Gastroesophageal sphincter (tissue), 4 donors: ENCODE data around the gene OR4D2. TPM values are rescaled to one million over a fixed set of nuclear protein-coding genes. Genes with fewer than 3 reads are reported as not detected.
"Not testable (repeated sequence)": the region's sequence is repeated elsewhere in the genome, so short reads cannot be mapped to it uniquely, and the experiment has no call there.

Experiments used
- ATAC-seq: fragments of 150-250 bp; one replicate; pipeline ENCODE4 v1.9.1; 2016; ENCODE audit warnings: mild to moderate bottlenecking, moderate library complexity
- H3K27ac ChIP-seq, 4 donors: fragments of 200-600 bp; sonication (generic) in 3 of 4; 1 replicate in 3 of 4; 2 replicates in 1 of 4; pipeline ENCODE4 v1.5.1; 2016 to 2019
- H3K27me3 ChIP-seq: fragments of 200-600 bp; sonication (generic); one replicate; pipeline ENCODE4 v1.5.1; 2019
- H3K36me3 ChIP-seq, 2 donors: fragments of 200-600 bp; sonication (generic); one replicate each; pipeline ENCODE4 v1.5.1; 2019; ENCODE audit warnings: control low read depth in 1 of 2
- H3K4me1 ChIP-seq, 3 donors: fragments of 200-600 bp; sonication (generic); 1 replicate in 2 of 3; 2 replicates in 1 of 3; pipeline ENCODE4 v1.5.1; 2016 to 2019; ENCODE audit warnings: control low read depth in 2 of 3
- H3K4me3 ChIP-seq, 2 donors: fragments of 200-600 bp; sonication (generic); one replicate each; pipeline ENCODE4 v1.5.1; 2019; ENCODE audit warnings: mild to moderate bottlenecking in 1 of 2, moderate library complexity in 1 of 2
- H3K9me3 ChIP-seq, 3 donors: fragments of 200-600 bp; sonication (generic); one replicate each; pipeline ENCODE4 v1.5.1; 2017 to 2019; ENCODE audit warnings: control low read depth in 2 of 3
- CTCF ChIP-seq, 4 experiments: fragments of 200-600 bp in 2 of 4; fragments of 450-650 bp in 2 of 4; sonication (generic) in 1 of 4; IDR thresholded peaks; one replicate each; pipeline ENCODE4 v1.5.1; 2017 to 2019; ENCODE audit warnings: antibody characterized with exemption in 4 of 4, mild to moderate bottlenecking in 2 of 4, moderate library complexity in 2 of 4
- EP300 ChIP-seq: sonication (generic); formaldehyde crosslinking; IDR thresholded peaks from one replicate; pipeline ENCODE4 v1.6.1; 2017; ENCODE audit warnings: antibody characterized with exemption, mild to moderate bottlenecking
- POLR2A ChIP-seq, 2 donors: fragments of 450-650 bp; IDR thresholded peaks; one replicate each; pipeline ENCODE4 v1.6.1; 2017; ENCODE audit warnings: antibody characterized with exemption in 2 of 2, mild to moderate bottlenecking in 2 of 2, moderate library complexity in 1 of 2
- POLR2AphosphoS5 ChIP-seq: sonication (generic); formaldehyde crosslinking; IDR thresholded peaks from one replicate; pipeline ENCODE4 v1.6.1; 2017; ENCODE audit warnings: antibody characterized with exemption
- WGBS, 2 donors: methylation state at CpG; one replicate each; pipeline ENCODE4 v1.1.5; 2018; ENCODE audit warnings: low coverage in 1 of 2; 5-methylcytosine and 5-hydroxymethylcytosine counted together
- total RNA-seq, 4 donors: library from RNA; depleted of rRNA; stranded (reverse); fragments of >200 nt; gene quantifications; one replicate each; pipeline ENCODE4 v1.1.0, GENCODE V29; 2016

OR4D2 gene
- total RNA-seq, 4 donors from 2014 or later: not detected

GRCh38 chr17:58127846-58128245, 38.9 kb upstream of the OR4D2 start:
- Histone ChIP-seq H3K4me1 (no peaks in the 10 kb centered on the region), H3K27me3 (peaks cover 45% of the 10 kb centered on the region), H3K9me3 (no peaks in the 10 kb centered on the region), H3K27ac (no peak overlapping the region), H3K36me3 (no peaks in the 10 kb centered on the region), H3K4me3 (no peak overlapping the region)
- ATAC-seq: no peak
- no peak for TF ChIP-seq CTCF (IDR thresholded peaks at IDR 0.05)
- TF ChIP-seq POLR2AphosphoS5: no peak
- TF ChIP-seq POLR2A (IDR thresholded peaks at IDR 0.05): no peak
- no peak for TF ChIP-seq EP300
- 40 to 54% methylated on average over 1 of the region's 1 CpG for WGBS, 2 donors

GRCh38 chr17:58132697-58133096, 34.1 kb upstream of the OR4D2 start:
- H3K27me3 ChIP-seq: peaks cover 60% of the 10 kb centered on the region
- not testable (repeated sequence) for H3K4me1 ChIP-seq, ATAC-seq, H3K4me3 ChIP-seq, H3K36me3 ChIP-seq, H3K27ac ChIP-seq
- 89 to 94% methylated on average over 4 to 5 of the region's 5 CpGs for WGBS, 2 donors
- H3K9me3 ChIP-seq: peaks cover 0 to 19% (median 0%) of the 10 kb centered on the region in 3 donors

GRCh38 chr17:58136669-58137279, 30.0 kb upstream of the OR4D2 start:
- no peak for TF ChIP-seq POLR2A (IDR thresholded peaks at IDR 0.05)
- TF ChIP-seq CTCF (IDR thresholded peaks at IDR 0.05): no peak
- no peak for TF ChIP-seq EP300
- Histone ChIP-seq H3K27me3 (peaks cover 41% of the 10 kb centered on the region), H3K36me3 (no peaks in the 10 kb centered on the region), H3K4me1 (no peaks in the 10 kb centered on the region), H3K27ac (no peak overlapping the region), H3K9me3 (peaks cover 0 to 19% (median 0%) of the 10 kb centered on the region in 3 donors), H3K4me3 (no peak overlapping the region)
- no peak for ATAC-seq
- 40 to 41% methylated on average over 1 to 7 of the region's 8 CpGs for WGBS, 2 donors

- WGBS, 2 donors: 50% methylated on average over 2 of the region's 5 CpGs; no CpG with 5 or more reads in 1 of the 2 donors
These were observed 25.3 kb upstream of the OR4D2 start for GRCh38 chr17:58141505-58141904.

GRCh38 chr17:58143335-58143734, 23.4 kb upstream of the OR4D2 start:
- H3K9me3 ChIP-seq: peaks cover 0 to 29% (median 2%) of the 10 kb centered on the region in 3 donors
- not testable (repeated sequence) for ATAC-seq, H3K27ac ChIP-seq, H3K4me1 ChIP-seq, H3K4me3 ChIP-seq, H3K36me3 ChIP-seq, H3K27me3 ChIP-seq
- WGBS, 2 donors: 100% methylated on average over 1 of the region's 4 CpGs

More at GRCh38 chr17:58141505-58141904, 25.3 kb upstream of the OR4D2 start:
- peaks cover 0 to 35% (median 2%) of the 10 kb centered on the region in 3 donors for H3K9me3 ChIP-seq
- no peak overlapping the region for H3K4me3 ChIP-seq
- H3K4me1 ChIP-seq: no peaks in the 10 kb centered on the region
- TF ChIP-seq EP300: no peak
- no peak for TF ChIP-seq POLR2A (IDR thresholded peaks at IDR 0.05)
- no peak for TF ChIP-seq POLR2AphosphoS5
- TF ChIP-seq CTCF (IDR thresholded peaks at IDR 0.05): no peak
- H3K27me3 ChIP-seq: peaks cover 12% of the 10 kb centered on the region
- ATAC-seq: no peak
- H3K36me3 ChIP-seq: no peaks in the 10 kb centered on the region
- H3K27ac ChIP-seq: no peak overlapping the region

- no peaks in the 10 kb centered on the region for H3K36me3 ChIP-seq
- H3K4me1 ChIP-seq: no peaks in the 10 kb centered on the region
- WGBS, 2 donors: 71 to 85% methylated on average over 1 of the region's 1 CpG
- H3K27ac ChIP-seq: no peak overlapping the region
- TF ChIP-seq POLR2AphosphoS5 (no peak), EP300 (no peak), POLR2A (IDR thresholded peaks at IDR 0.05) (no peak), CTCF (IDR thresholded peaks at IDR 0.05) (no peak)
- no peak for ATAC-seq
- no peak overlapping the region for H3K4me3 ChIP-seq
- H3K27me3 ChIP-seq: peaks cover 17% of the 10 kb centered on the region
- H3K9me3 ChIP-seq: peaks cover 0 to 29% (median 2%) of the 10 kb centered on the region in 3 donors
These were observed 22.0 kb upstream of the OR4D2 start for GRCh38 chr17:58144801-58145200.
